Activated CD4-positive, CD25-positive, alpha-beta regulatory T cell treated with anti-CD3 and anti-CD28 coated beads, Interleukin-2, amount 50 U/mL, for 16 hours (primary cell): ENCODE data around the gene KCNQ5.

Experiments used
- DNase-seq: peaks from one replicate; pipeline ENCODE4 v3.0.0-alpha.2; 2020; ENCODE audit warnings: low read depth, low spot score

KCNQ5 gene

DNA sequence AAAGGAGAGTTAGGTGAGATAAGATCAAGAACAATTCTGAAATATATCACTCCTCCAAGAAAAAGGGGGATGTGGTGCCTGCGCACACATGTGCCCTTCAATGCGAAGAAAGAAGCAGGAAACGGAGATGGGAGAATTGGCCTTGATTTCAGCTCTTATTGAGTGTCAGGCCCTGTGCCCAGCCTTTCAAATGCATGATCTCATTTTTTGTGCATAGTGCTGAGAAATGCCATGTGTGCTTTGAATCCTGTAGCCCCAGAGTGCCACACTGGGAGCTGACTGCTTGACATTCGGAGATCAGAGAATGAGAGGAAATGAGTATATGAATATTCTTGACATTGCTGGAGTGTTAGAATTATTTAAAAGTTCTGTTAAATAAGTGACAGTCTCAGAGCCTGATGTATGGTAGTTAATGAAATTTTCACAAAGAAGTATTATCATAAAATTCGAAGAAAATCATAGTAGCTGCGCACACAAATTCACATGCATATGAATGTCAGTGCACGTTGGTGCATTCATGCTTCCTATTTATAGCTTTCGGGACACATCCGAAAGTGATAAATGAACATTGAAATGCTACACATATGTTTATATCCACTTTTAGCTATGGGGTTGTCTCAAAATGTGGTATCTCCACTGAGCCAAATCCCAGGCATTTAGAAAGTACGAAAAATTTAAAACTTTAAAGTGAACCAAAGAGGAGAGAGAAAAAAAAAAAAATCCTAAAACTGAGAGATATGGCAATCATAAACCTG lies 172.0 kb downstream of the KCNQ5 start:
- no peak for DNase-seq

- DNase-seq, result no peak
Observed at GRCh38 chr6:72798196-72798595, 176.3 kb downstream of the KCNQ5 start.

DNA sequence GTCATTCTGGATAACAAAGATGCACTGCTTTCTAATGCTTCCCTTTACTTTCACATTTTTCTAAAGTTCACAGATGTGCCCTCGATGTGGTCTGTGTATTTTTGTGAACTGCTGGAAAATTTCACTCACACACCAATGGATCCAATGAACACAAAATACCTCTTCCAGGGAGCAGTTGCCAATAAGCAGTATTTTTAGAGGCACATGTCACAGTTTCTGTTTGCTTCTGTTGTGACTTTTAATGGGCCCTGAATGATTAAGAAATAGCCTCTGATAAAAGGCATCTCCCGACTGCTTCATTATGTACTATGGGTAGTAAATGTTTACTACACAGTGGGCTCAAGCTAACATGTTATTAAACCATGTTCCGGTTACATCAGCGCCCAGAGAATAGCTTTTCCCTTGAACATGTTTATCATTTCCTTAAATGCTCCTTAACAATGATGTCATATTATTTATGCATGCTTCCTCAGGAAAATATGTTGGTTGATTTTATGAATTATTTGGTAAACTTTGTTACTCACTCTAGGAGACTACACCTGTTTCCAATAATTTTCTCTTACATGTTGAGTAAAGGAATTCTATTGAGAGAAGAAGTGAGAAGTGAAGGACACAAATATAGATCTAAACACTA lies 188.0 kb downstream of the KCNQ5 start:
- no peak for DNase-seq

GRCh38 chr6:72810571-72811280 lies 188.9 kb downstream of the KCNQ5 start:
- no peak for DNase-seq

DNA sequence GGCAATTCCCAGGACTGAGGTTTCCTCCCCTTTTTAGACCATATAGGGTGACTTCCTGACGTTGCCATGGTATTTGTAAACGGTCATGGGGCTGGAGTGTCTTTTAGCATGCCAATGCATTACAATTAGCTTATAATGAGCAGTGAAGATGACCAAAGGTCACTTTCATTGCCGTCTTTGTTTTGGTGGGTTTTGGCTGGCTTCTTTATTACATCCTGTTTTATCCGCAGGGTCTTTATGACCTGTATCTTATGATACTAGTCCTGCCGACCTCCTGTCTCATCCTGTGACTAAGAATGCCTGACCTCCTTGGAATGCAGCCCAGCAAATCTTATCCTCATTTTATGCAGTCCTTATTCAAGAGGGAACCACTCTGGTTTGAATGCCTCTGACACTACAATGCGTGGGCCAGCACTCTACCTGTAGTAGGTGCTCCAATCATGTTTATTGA lies 190.1 kb downstream of the KCNQ5 start:
- DNase-seq, result no peak

DNA sequence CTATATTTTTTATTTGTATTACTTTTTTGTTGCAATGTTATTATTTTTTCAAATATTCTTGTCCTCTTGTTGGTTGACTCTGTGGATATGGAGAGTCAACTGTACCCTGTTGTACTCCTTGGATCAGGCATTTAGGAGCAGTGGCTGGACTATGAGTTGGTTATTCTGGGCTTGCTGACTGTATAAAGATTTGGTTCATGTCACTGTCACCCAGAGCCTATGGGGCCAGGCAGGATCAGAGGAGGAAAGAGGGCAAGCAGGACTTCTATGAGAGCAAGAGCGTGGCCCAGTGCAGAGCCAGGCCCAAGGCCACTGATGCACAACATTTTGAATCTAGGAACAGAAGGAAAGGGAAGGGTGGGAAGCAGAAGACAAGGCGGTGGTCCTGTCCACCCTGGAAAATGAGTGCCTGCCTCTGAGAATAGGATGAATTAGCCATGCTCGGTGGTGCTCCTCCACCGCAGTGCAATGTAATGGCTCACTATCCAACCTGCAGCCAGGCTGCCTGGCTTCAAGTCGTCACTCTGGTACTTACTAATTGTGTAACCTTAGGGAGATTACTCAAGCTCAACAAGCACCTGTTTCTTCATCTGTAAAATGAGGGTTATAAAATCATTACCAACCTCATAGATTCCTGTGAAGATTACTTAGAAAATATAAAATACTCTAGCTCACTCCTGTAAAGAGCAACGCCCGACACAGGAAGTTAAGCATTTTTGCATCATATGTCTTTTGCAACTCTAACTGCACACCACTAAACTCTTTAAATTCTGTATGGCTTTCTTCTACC lies 192.1 kb downstream of the KCNQ5 start:
- DNase-seq, result no peak

DNA sequence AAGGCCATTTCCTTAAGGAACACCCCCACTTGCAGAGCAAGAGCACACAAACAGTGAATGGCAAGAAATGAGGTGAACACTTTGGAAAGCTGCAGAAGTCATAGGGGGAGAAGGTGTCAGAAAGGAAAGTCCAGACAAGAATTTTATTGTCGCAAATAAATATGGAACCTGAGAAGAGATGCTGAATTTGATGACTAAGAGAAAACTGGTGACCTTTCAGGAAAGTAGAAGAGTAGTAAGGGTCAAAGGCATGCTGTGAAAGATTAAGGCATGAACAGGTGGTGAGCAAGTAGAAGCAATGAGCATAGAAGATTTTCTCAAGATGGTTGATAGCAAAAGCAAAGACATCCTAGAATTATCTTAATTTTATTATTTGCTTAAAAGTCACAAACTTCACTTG lies 194.2 kb downstream of the KCNQ5 start:
- DNase-seq, result no peak

DNA sequence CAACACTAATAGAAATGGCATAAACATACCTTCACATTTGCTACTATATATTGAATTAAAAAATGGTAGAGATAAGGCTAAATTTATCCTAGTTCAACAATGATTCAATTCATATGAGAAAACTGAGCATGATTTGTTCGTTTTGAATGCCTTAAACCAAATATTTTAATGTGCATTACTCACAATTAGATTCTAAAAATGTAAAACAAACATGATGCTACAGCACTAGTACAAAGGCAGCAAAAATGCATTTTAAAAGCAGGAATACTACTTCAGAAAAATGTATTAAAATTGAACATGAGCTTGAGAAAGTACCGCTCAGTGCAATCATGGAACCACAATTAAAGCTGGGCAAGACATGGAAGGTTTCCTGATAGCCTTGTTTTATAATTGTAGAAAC lies 195.3 kb downstream of the KCNQ5 start:
- no peak for DNase-seq

GRCh38 chr6:72819609-72820008 lies 197.7 kb downstream of the KCNQ5 start:
- no peak for DNase-seq

DNA sequence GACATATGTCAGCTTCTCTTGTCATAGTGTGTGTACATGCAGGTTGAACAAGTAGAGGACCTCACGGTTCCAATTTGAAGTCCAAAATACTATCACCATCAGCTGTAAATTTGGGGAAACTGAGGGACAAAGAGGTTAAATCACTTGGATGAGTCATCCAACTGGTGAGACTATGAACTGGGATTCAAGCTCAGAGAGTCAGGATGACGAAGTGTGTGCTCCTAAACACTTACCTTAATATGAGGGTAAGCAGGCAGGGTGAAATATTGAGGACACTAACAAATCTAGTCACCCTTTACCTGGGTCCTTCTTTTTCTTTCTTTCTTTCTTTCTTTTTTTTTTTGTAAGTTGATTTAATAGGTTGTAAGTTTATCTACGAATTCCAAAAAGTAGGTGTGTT lies 198.3 kb downstream of the KCNQ5 start:
- DNase-seq, result no peak

- DNase-seq, result no peak
Observed at GRCh38 chr6:72820906-72821305, 199.0 kb downstream of the KCNQ5 start.

DNA sequence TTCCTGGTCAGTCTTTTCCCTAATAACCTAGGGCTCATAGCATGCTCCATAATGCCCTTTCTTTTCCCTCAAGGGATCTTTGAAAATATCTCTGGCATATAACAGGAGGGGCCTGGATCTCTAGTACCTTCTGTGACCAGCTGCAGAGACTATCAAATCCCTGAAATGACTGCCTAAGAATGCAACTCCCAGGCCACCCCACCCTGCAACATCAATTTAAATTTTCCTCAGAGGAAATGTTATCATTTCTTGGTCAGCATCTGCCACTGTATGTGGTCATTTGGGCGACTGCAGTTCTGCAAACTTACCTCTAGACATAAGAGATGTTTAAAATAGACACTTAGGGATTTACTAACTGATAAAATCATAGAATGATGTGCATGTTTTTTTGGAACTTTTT lies 200.2 kb downstream of the KCNQ5 start:
- DNase-seq, result no peak

- no peak for DNase-seq
Observed at GRCh38 chr6:72822691-72823090, 200.8 kb downstream of the KCNQ5 start.

DNA sequence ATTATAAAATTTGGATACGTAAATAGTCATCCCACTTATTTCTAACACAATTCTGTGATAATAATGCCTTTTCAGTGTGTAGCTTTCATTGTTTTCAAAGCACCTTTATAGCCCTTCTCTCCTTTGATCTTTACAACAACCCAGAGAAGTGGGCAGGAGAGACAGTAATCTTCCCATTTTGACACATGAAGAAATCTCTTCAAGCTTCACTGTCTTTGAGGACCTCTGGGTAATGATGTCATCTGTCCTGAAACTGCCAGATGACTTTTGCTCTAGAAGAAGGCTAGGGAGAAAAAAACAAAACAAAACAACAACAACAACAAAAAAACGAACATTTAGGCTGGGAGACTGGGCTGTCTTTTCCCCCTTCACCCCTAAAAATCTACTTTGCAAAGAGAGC lies 203.0 kb downstream of the KCNQ5 start:
- no peak for DNase-seq

GRCh38 chr6:72825315-72825911 lies 203.5 kb downstream of the KCNQ5 start:
- no peak for DNase-seq

- DNase-seq, result no peak
Observed at GRCh38 chr6:72826037-72826436, 204.2 kb downstream of the KCNQ5 start.

DNA sequence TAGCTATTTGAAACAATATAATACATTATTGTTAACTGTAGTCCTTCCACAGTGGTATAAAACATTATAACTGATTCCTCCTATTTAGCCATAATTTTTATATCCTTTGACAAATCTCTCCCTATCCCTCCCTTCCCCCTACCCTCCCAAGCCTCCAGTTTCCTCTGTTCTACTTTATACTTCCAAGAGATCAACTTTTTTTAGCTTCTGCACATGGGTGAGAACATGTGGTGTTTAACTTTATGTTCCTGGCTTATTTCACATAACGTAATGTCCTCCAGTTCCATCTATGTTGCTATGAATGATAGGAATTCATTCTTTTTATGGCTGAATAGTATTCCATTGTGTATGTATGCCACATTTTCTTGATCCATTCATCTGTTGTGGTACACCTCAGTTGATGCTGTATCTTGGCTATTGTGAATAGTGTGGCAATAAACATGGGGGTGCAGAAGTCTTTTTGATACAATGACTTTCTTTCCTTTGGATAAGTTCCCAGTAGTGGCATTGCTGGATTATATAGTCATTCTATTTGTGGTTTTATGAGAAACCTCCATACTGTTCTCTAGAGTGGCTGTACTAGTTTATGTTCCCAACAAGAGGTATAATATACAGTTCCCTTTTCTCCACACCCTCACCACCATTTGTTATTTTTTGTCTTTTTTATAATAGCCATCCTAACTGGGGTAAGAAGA lies 205.0 kb downstream of the KCNQ5 start:
- no peak for DNase-seq

DNA sequence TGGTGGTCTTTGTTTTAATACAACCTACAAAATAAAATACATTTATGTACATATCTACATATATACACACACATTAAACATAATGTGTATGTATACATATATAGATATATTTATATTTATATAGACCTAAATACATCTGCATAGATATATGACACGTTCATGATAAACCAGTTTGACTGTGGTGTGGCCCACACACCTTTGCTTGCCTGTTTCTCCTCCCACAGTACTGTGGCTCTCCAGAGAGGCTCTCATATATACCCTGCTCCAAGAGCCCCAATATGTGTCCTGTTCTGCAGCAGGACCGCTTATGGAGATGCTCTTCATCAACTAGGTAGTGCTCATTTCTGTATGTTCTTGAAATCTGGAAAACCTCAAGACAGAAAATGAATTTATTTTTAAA lies 207.0 kb downstream of the KCNQ5 start:
- no peak for DNase-seq

DNA sequence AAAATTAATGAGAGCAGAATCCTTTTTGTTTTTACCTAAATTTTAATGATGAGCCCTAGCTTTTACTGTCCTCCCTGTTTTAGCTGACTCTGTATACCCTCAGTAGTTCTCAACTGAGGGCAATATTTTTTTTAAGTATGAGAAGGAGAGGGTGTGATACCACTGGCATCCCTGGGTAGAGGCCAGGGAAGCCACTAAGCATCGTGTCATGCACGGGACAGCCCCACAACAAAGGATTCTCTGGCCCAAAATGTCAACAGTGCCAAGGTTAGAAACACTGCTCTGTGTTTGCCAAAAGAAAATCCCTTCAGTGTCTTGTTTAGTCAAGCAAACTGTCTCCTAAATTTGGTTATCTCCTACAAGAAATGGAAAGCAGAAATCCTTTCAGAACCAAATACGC lies 210.4 kb downstream of the KCNQ5 start:
- no peak for DNase-seq

- no peak for DNase-seq
Observed at GRCh38 chr6:72835749-72836148, 213.9 kb downstream of the KCNQ5 start.

DNA sequence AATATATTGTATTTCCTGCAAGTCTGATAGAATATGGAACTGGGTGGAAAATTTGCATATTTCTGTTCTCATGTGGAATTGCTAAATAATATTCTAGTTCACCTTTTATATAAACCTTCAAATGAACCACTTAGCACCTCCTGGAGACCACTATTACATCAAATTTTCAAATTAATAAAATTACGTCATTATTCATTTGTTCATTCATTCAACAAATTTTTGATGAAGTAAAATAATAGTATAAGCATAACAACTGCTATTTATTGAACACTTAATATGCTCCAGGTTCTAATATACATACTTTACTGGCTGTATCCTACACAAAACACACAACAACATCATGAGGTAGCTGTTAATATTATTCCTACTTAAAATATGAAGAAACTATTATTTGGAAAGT lies 215.1 kb downstream of the KCNQ5 start:
- DNase-seq, result no peak
